ENCODE results near the gene MRPL52. TPM values are rescaled to one million over a fixed set of nuclear protein-coding genes. Genes with fewer than 3 reads are reported as not detected.
A peak's percentile ranks its signal among the peaks of the same experiment; 100 is the strongest.

Gene MRPL52
- total and polyA plus RNA-seq, 2 of the 13 experiments (the other 11 are each of a cell fraction or from before 2014, with no cell fraction given) = 118 to 329 TPM

DNA sequence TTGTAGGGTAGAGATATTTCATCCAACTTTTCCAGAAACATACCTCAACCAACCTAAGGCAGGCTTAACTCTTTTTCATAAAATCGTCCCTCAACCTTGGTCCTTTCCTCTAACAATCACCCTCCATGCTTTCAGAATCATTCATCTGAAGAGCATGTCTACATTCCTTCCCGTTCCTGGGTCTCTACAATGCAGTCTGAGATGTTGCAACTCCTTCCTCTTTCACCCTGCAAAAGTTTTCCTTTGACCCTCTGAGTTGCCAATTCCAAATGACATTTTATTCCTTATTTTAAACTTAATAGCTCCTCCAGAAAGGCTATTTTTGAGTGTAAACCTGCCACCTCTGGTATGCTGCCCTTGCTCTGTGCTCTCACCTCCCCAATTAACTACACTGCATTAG lies 31.2 kb upstream of the MRPL52 start:
- ChIA-PET POLR2A (no interaction called here), CTCF (ENCODE audit: low intra/inter-chr PET ratio, low total read pairs) (no interaction called here)
- Histone ChIP-seq H3K27ac (ENCODE audit: extremely low read length, insufficient read depth, low read length) (no peak overlapping the region), H3K4me2 (ENCODE audit: low read depth, low read length) (no peak overlapping the region), H4K20me1 (ENCODE audit: insufficient read depth, low read length) (no peaks in the 10 kb centered on the region), H3K4me3 (replicated peaks in 1 of 3; ENCODE audit: insufficient read depth in 1 of 3, low read depth in 2 of 3, low read length in 3 of 3) (no peak overlapping the region), H3K4me1 (ENCODE audit: insufficient read depth, low read length) (peaks cover 34% of the 10 kb centered on the region), H3K79me2 (ENCODE audit: insufficient read depth, low read length) (no peaks in the 10 kb centered on the region), H3K27me3 (ENCODE audit: control insufficient read depth in 1 of 2, insufficient read depth in 2 of 2, low read length in 2 of 2) (no peaks in the 10 kb centered on the region), H3K36me3 (replicated peaks in 1 of 2; ENCODE audit: control insufficient read depth in 1 of 2, insufficient read depth in 2 of 2, low read length in 2 of 2) (no peaks in the 10 kb centered on the region), H2AFZ (ENCODE audit: low read length) (no peak overlapping the region), H3K9ac (ENCODE audit: insufficient read depth, low read depth, low read length) (no peak overlapping the region), H3K9me3 (ENCODE audit: low read length) (no peaks in the 10 kb centered on the region)
- intact Hi-C loops (cut with micrococcal nuclease; ENCODE audit: unreplicated experiment) = no loop called here
- no peak for FAIRE-seq
- no TSS peak for BruUV-seq (replicated peaks)
- in situ Hi-C loops (cut with HindIII; ENCODE audit: extremely low pct_ligation_motif_present, low pct_unique_long_range_greater_than_20kb) = no loop called here
- no peak for DNase-seq (ENCODE audit: low spot score)
- TF ChIP-seq RFX1 (IDR thresholded peaks at IDR 0.05) = no peak
- TF ChIP-seq ZNF20 (CRISPR knock-in tag; IDR thresholded peaks at IDR 0.05) = 0 out of 2 replicates have a peak, but pooled peaks have one; percentile 41
- TF ChIP-seq ZNF777 (CRISPR knock-in tag; IDR thresholded peaks at IDR 0.05) = no peak
- no peak for TF ChIP-seq JUND (CRISPR knock-in tag; IDR thresholded peaks at IDR 0.05)
- peak; percentile 34 for TF ChIP-seq MED8 (CRISPR knock-in tag; IDR thresholded peaks at IDR 0.05; ENCODE audit: insufficient replicate concordance)
- no peak for TF ChIP-seq SAFB2 (CRISPR knock-in tag; IDR thresholded peaks at IDR 0.05; ENCODE audit: borderline replicate concordance, low read depth)
- no peak for TF ChIP-seq HDAC2 (CRISPR knock-in tag; IDR thresholded peaks at IDR 0.05)
- TF ChIP-seq CEBPG (CRISPR knock-in tag; IDR thresholded peaks at IDR 0.05) = 0 out of 2 replicates have a peak, but pooled peaks have one; percentile 20
- TF ChIP-seq, protein P1, sequence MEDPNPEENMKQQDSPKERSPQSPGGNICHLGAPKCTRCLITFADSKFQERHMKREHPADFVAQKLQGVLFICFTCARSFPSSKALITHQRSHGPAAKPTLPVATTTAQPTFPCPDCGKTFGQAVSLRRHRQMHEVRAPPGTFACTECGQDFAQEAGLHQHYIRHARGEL (CRISPR knock-in tag; IDR thresholded peaks at IDR 0.05) = 0 out of 2 replicates have a peak, but pooled peaks have one; percentile 27
- ATAC-seq = no peak
- WGBS (ENCODE audit: low lambda C conversion rate) = 3% methylated on average over 2 of the region's 2 CpGs

DNA sequence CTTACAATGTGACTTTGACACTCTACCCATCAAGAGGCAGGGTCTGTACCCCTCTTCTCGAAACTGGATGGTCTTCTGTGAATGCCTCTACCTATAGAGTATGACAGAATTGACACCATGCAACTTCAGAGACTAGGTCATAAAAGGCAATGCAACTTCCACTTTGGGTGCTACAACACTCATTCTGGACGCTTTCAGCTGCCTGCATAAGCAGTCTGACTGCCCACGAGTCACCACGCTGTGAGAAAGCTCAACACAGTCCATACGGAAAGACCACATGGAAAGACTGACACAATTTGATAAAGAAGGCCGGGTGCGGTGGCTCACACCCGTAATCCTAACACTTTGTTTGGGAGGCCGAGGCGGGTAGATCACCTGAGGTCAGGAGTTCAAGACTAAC lies 29.3 kb upstream of the MRPL52 start:
- BruUV-seq (replicated peaks) = no TSS peak

More for the DNA sequence above, 29.3 kb upstream of the MRPL52 start:
- Histone ChIP-seq H3K9ac (ENCODE audit: insufficient read depth, low read depth, low read length) (no peak overlapping the region), H2AFZ (ENCODE audit: low read length) (no peak overlapping the region), H3K9me3 (ENCODE audit: low read length) (no peaks in the 10 kb centered on the region), H3K36me3 (replicated peaks in 1 of 2; ENCODE audit: control insufficient read depth in 1 of 2, insufficient read depth in 2 of 2, low read length in 2 of 2) (no peaks in the 10 kb centered on the region), H3K4me2 (ENCODE audit: low read depth, low read length) (no peak overlapping the region), H3K79me2 (ENCODE audit: insufficient read depth, low read length) (no peaks in the 10 kb centered on the region), H3K4me3 (replicated peaks in 1 of 3; ENCODE audit: insufficient read depth in 1 of 3, low read depth in 2 of 3, low read length in 3 of 3) (no peak overlapping the region), H3K27ac (ENCODE audit: extremely low read length, insufficient read depth, low read length) (no peak overlapping the region), H3K4me1 (ENCODE audit: insufficient read depth, low read length) (peaks cover 26% of the 10 kb centered on the region), H4K20me1 (ENCODE audit: insufficient read depth, low read length) (no peaks in the 10 kb centered on the region), H3K27me3 (ENCODE audit: control insufficient read depth in 1 of 2, insufficient read depth in 2 of 2, low read length in 2 of 2) (no peaks in the 10 kb centered on the region)
- TF ChIP-seq SCMH1 (CRISPR knock-in tag; IDR thresholded peaks at IDR 0.05; ENCODE audit: borderline replicate concordance) (no peak), ZNF333 (CRISPR knock-in tag; IDR thresholded peaks at IDR 0.05; ENCODE audit: borderline replicate concordance) (no peak), SRF (IDR thresholded peaks at IDR 0.05; ENCODE audit: low read depth, low read length) (no peak)
- TF ChIP-seq, protein P2, sequence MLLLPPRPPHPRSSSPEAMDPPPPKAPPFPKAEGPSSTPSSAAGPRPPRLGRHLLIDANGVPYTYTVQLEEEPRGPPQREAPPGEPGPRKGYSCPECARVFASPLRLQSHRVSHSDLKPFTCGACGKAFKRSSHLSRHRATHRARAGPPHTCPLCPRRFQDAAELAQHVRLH (CRISPR knock-in tag; IDR thresholded peaks at IDR 0.05; ENCODE audit: borderline replicate concordance, low read depth) = no peak
- TF ChIP-seq, protein P3, sequence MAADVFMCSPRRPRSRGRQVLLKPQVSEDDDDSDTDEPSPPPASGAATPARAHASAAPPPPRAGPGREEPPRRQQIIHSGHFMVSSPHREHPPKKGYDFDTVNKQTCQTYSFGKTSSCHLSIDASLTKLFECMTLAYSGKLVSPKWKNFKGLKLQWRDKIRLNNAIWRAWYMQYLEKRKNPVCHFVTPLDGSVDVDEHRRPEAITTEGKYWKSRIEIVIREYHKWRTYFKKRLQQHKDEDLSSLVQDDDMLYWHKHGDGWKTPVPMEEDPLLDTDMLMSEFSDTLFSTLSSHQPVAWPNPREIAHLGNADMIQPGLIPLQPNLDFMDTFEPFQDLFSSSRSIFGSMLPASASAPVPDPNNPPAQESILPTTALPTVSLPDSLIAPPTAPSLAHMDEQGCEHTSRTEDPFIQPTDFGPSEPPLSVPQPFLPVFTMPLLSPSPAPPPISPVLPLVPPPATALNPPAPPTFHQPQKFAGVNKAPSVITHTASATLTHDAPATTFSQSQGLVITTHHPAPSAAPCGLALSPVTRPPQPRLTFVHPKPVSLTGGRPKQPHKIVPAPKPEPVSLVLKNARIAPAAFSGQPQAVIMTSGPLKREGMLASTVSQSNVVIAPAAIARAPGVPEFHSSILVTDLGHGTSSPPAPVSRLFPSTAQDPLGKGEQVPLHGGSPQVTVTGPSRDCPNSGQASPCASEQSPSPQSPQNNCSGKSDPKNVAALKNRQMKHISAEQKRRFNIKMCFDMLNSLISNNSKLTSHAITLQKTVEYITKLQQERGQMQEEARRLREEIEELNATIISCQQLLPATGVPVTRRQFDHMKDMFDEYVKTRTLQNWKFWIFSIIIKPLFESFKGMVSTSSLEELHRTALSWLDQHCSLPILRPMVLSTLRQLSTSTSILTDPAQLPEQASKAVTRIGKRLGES (CRISPR knock-in tag; IDR thresholded peaks at IDR 0.05; ENCODE audit: borderline replicate concordance) = no peak
- TF ChIP-seq, protein P4, sequence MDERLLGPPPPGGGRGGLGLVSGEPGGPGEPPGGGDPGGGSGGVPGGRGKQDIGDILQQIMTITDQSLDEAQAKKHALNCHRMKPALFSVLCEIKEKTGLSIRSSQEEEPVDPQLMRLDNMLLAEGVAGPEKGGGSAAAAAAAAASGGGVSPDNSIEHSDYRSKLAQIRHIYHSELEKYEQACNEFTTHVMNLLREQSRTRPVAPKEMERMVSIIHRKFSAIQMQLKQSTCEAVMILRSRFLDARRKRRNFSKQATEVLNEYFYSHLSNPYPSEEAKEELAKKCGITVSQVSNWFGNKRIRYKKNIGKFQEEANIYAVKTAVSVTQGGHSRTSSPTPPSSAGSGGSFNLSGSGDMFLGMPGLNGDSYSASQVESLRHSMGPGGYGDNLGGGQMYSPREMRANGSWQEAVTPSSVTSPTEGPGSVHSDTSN (CRISPR knock-in tag; IDR thresholded peaks at IDR 0.05) = no peak
- intact Hi-C loops (cut with micrococcal nuclease; ENCODE audit: unreplicated experiment) = no loop called here
- ATAC-seq (no peak), DNase-seq (ENCODE audit: low spot score) (no peak), FAIRE-seq (no peak)
- ChIA-PET POLR2A (no interaction called here), CTCF (ENCODE audit: low intra/inter-chr PET ratio, low total read pairs) (no interaction called here)
- in situ Hi-C loops (cut with HindIII; ENCODE audit: extremely low pct_ligation_motif_present, low pct_unique_long_range_greater_than_20kb) = no loop called here
- 73% methylated on average over 10 of the region's 10 CpGs for WGBS (ENCODE audit: low lambda C conversion rate)

All from HepG2 (cell line).